Astrocyte of the cerebellum (primary cell): ENCODE measurements around the gene EEIG1.

Source experiments
- DNase-seq: peaks from one replicate; pipeline ENCODE4 v3.0.0-alpha.2; 2011; ENCODE audit warnings: low read depth
- H3K4me3 ChIP-seq: 2 replicates; pipeline ENCODE4 v1.5.1; 2011; ENCODE audit warnings: mild to moderate bottlenecking, low read depth, low read length, moderate library complexity
- in situ Hi-C: cut with HindIII; loops from 2 replicates; pipeline ENCODE4 v1.10.0; 2017; ENCODE audit warnings: low sequenced_read_pairs
- TF ChIP-seq, protein P1 (sequence below): IDR thresholded peaks from 2 replicates; pipeline ENCODE4 v1.5.1; 2012; ENCODE audit warnings: low read length, low read depth, moderate library complexity, mild to moderate bottlenecking; ENCODE audit errors: missing control alignments

EEIG1 gene

DNA sequence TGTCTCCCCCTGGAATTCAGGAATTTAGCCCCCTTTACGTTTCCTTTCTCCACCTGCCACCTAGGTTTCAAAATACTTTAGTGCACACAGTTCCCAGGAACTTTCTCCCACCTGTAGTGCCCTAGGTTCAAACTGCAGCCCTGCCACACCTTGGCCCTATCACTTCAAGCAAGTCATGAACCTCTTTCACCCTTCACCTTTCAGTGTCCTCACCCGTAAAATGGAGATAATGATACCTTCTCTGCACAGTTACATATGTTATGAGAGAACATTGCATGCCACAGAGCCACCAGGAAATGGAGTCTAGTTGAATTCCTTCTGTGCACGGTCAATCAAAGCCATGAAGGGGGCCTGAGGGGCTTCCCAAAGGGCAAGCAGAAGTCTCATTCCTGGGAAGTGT lies 9.8 kb upstream of the EEIG1 start:
- no peak overlapping the region for H3K4me3 ChIP-seq
- TF ChIP-seq, protein P1, sequence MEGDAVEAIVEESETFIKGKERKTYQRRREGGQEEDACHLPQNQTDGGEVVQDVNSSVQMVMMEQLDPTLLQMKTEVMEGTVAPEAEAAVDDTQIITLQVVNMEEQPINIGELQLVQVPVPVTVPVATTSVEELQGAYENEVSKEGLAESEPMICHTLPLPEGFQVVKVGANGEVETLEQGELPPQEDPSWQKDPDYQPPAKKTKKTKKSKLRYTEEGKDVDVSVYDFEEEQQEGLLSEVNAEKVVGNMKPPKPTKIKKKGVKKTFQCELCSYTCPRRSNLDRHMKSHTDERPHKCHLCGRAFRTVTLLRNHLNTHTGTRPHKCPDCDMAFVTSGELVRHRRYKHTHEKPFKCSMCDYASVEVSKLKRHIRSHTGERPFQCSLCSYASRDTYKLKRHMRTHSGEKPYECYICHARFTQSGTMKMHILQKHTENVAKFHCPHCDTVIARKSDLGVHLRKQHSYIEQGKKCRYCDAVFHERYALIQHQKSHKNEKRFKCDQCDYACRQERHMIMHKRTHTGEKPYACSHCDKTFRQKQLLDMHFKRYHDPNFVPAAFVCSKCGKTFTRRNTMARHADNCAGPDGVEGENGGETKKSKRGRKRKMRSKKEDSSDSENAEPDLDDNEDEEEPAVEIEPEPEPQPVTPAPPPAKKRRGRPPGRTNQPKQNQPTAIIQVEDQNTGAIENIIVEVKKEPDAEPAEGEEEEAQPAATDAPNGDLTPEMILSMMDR: no peak
- in situ Hi-C loops: no loop called here
- DNase-seq: no peak

DNA sequence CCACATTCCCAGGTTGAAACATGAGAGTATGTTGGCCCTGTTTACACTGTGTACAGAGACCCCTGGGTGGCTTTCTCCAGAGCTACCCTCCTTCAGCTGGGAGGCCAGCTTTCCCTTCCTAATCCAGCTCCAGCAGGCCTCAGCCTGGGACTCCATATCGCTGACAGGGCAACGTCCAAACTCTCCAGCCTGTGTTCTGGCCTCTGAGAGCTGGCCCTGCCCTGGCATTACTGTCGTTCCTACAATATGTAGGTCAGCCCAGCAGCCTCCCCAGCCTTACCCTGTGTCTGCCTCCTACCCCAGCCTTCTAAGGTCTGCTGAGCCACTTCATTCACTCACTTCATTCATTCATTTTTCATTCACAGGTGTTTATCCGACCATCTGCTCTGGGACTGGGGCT lies 8.3 kb upstream of the EEIG1 start:
- TF ChIP-seq, protein P1: no peak
- in situ Hi-C loops: loop anchor here (10.0 kb wide), 1 partner anchor 56 kb away; no protein-coding TSS in a partner anchor
- no peak overlapping the region for H3K4me3 ChIP-seq
- DNase-seq: no peak

DNA sequence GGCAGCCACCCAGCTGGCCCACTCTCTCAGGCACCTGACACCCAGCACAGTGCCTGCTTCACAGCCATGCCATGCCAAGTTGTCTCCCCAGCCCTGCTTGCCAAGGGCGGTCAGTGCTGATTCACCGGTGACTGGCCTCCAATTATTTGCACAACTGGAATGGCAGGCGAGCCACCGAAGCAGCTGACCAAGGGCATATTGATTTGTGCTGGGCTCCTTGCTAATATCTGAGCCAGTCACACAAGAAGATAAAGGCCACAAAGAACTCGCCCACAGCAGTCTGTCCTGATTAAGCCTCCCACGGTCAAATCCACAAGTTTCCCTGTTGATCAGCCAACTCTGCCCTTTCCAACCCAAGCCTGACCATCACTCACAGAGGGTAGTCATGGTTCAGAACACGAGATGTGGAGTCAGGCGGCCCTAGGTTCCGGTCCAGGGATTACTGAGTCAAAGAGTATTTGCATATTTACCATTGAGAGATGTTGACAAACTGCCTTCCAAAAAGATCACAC lies 6.4 kb upstream of the EEIG1 start:
- no peak overlapping the region for H3K4me3 ChIP-seq
- in situ Hi-C loops: loop anchor here (10.0 kb wide), 1 partner anchor 58 kb away; no protein-coding TSS in a partner anchor
- DNase-seq: no peak
- TF ChIP-seq, protein P1: no peak

DNA sequence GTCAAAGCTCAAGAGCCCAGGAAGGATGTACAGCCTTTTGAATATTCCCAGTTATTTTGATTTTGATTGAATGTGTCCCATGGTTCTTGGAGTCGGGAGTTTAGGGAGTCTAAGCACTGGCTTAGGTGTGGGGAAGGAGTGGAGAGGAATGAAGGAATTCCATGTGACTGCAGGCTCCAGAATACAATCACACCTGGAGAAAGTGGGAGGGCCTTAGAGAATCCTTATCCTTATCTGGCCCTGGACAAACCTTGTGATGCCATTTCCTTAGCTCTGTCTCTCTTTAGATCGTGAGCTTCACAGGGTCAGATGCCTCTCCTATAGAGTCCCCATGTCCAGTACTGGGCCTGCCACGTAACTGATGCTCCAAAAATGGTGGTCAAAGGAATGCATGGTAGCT lies 4.2 kb upstream of the EEIG1 start:
- in situ Hi-C loops: loop anchor here (10.0 kb wide), 1 partner anchor 60 kb away; no protein-coding TSS in a partner anchor
- no peak overlapping the region for H3K4me3 ChIP-seq
- no peak for DNase-seq
- TF ChIP-seq, protein P1: no peak

DNA sequence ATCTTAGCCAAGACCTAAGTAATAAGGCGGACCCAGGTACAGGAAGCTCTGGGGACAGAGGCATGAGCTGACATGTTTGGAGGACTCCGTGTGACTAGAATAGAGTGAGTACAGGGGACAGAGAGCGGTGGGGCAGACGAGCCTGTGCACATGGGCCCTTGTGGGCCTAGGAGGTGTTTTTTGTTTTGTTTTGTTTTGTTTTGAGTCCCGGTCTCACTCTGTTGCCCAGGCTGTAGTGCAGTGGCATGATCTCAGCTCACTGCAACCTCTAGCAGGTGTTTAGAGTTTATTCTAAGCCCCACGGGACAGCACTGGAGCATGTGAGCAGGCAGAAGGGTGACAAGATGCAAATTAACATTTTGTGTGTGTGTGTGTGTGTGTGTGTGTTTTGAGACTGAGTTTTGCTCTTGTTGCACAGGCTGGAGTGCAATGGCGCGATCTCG lies 3.1 kb upstream of the EEIG1 start:
- DNase-seq: no peak
- in situ Hi-C loops: loop anchor here (10.0 kb wide), 1 partner anchor 61 kb away; no protein-coding TSS in a partner anchor
- TF ChIP-seq, protein P1: no peak
- H3K4me3 ChIP-seq: no peak overlapping the region

DNA sequence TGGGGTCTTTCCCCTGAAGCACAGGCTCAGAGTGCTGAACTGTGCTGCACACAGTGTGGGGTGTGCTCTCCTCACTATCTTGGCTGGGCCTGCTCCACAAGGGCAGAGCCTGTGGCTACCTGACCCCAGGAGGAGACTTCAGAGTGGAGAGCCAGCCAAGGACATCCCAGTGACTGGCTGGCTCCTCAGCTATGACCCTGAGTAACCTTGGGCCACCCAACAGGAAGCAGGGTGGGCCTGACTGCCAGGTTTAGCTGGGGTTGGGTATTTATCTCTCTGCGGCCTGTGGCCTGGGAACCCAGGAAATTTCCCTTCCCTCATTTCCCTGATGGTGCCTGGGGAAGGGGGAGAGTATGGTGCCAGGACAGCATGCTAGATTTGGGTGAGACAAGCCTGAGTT lies 2.1 kb upstream of the EEIG1 start:
- TF ChIP-seq, protein P1: no peak
- no peak for DNase-seq
- no peak overlapping the region for H3K4me3 ChIP-seq
- in situ Hi-C loops: loop anchor here (10.0 kb wide), 1 partner anchor 62 kb away; no protein-coding TSS in a partner anchor
